Measurements from ENCODE around the gene CORO2B. TPM values are rescaled to one million over a fixed set of nuclear protein-coding genes. Genes with fewer than 3 reads are reported as not detected.
"Not testable (repeated sequence)": the region's sequence is repeated elsewhere in the genome, so short reads cannot be mapped to it uniquely, and the experiment has no call there.

Gene CORO2B
- total RNA-seq, 1 experiment from 2014 or later: 3.8 TPM

GRCh38 chr15:68679961-68680371, 101.2 kb downstream of the CORO2B start:
- Histone ChIP-seq H3K4me3 (ENCODE audit: low read depth, low read length, poor library complexity, severe bottlenecking) (no peak overlapping the region), H3K27me3 (replicated peaks; ENCODE audit: insufficient read depth, low read depth, low read length, poor library complexity) (no peaks in the 10 kb centered on the region), H3K36me3 (ENCODE audit: insufficient read depth, low read length, poor library complexity, severe bottlenecking) (no peaks in the 10 kb centered on the region), H3K4me1 (ENCODE audit: insufficient read depth, low read length, poor library complexity, severe bottlenecking) (no peaks in the 10 kb centered on the region), H3K9me3 (ENCODE audit: low read depth, low read length, poor library complexity, severe bottlenecking) (no peaks in the 10 kb centered on the region), H3K27ac (ENCODE audit: low read depth, low read length, poor library complexity, severe bottlenecking) (no peak overlapping the region)
- ChIA-PET POLR2A (ENCODE audit: low non-redundant PET) (interaction anchor here (0.5 kb wide), 1 partner anchor 359 kb away, joined by 4 read pairs; no protein-coding TSS in a partner anchor), CTCF (no interaction called here)
- BruUV-seq (replicated peaks): no TSS peak
- DNase-seq (ENCODE audit: low spot score): no peak
- intact Hi-C loops (cut with micrococcal nuclease; ENCODE audit: unreplicated experiment): no loop called here
- TF ChIP-seq EZH2 (IDR thresholded peaks at IDR 0.05; ENCODE audit: borderline replicate concordance, low read depth, low read length, poor library complexity, severe bottlenecking) (no peak), CTCF (conservative IDR thresholded peaks at IDR 0.05; ENCODE audit: low read depth, low read length) (no peak)

GRCh38 chr15:68680756-68681155, 102.0 kb downstream of the CORO2B start:
- H3K9me3 ChIP-seq (ENCODE audit: low read depth, low read length, poor library complexity, severe bottlenecking); intact Hi-C loops (cut with micrococcal nuclease; ENCODE audit: unreplicated experiment); H3K4me3 ChIP-seq (ENCODE audit: low read depth, low read length, poor library complexity, severe bottlenecking); CTCF ChIA-PET; H3K4me1 ChIP-seq (ENCODE audit: insufficient read depth, low read length, poor library complexity, severe bottlenecking); H3K27ac ChIP-seq (ENCODE audit: low read depth, low read length, poor library complexity, severe bottlenecking); POLR2A ChIA-PET (ENCODE audit: low non-redundant PET); H3K27me3 ChIP-seq (replicated peaks; ENCODE audit: insufficient read depth, low read depth, low read length, poor library complexity); H3K36me3 ChIP-seq (ENCODE audit: insufficient read depth, low read length, poor library complexity, severe bottlenecking); BruUV-seq (replicated peaks); DNase-seq (ENCODE audit: low spot score): not testable (repeated sequence)

GRCh38 chr15:68681836-68682235, 103.0 kb downstream of the CORO2B start:
- Histone ChIP-seq H3K36me3 (ENCODE audit: insufficient read depth, low read length, poor library complexity, severe bottlenecking) (no peaks in the 10 kb centered on the region), H3K4me1 (ENCODE audit: insufficient read depth, low read length, poor library complexity, severe bottlenecking) (no peaks in the 10 kb centered on the region), H3K27me3 (replicated peaks; ENCODE audit: insufficient read depth, low read depth, low read length, poor library complexity) (no peaks in the 10 kb centered on the region), H3K27ac (ENCODE audit: low read depth, low read length, poor library complexity, severe bottlenecking) (no peak overlapping the region), H3K4me3 (ENCODE audit: low read depth, low read length, poor library complexity, severe bottlenecking) (no peak overlapping the region), H3K9me3 (ENCODE audit: low read depth, low read length, poor library complexity, severe bottlenecking) (no peaks in the 10 kb centered on the region)
- ChIA-PET POLR2A (ENCODE audit: low non-redundant PET) (no interaction called here), CTCF (no interaction called here)
- no TSS peak for BruUV-seq (replicated peaks)
- no peak for DNase-seq (ENCODE audit: low spot score)
- intact Hi-C loops (cut with micrococcal nuclease; ENCODE audit: unreplicated experiment): no loop called here
- TF ChIP-seq EZH2 (IDR thresholded peaks at IDR 0.05; ENCODE audit: borderline replicate concordance, low read depth, low read length, poor library complexity, severe bottlenecking): no peak
- no peak for TF ChIP-seq CTCF (conservative IDR thresholded peaks at IDR 0.05; ENCODE audit: low read depth, low read length)

GRCh38 chr15:68682330-68682729, 103.5 kb downstream of the CORO2B start:
- no peaks in the 10 kb centered on the region for H3K9me3 ChIP-seq (ENCODE audit: low read depth, low read length, poor library complexity, severe bottlenecking)
- H3K36me3 ChIP-seq (ENCODE audit: insufficient read depth, low read length, poor library complexity, severe bottlenecking): no peaks in the 10 kb centered on the region
- intact Hi-C loops (cut with micrococcal nuclease; ENCODE audit: unreplicated experiment): no loop called here
- TF ChIP-seq CTCF (conservative IDR thresholded peaks at IDR 0.05; ENCODE audit: low read depth, low read length) (no peak), EZH2 (IDR thresholded peaks at IDR 0.05; ENCODE audit: borderline replicate concordance, low read depth, low read length, poor library complexity, severe bottlenecking) (no peak)
- POLR2A ChIA-PET (ENCODE audit: low non-redundant PET): no interaction called here
- no peak overlapping the region for H3K27ac ChIP-seq (ENCODE audit: low read depth, low read length, poor library complexity, severe bottlenecking)
- H3K4me1 ChIP-seq (ENCODE audit: insufficient read depth, low read length, poor library complexity, severe bottlenecking): no peaks in the 10 kb centered on the region
- H3K27me3 ChIP-seq (replicated peaks; ENCODE audit: insufficient read depth, low read depth, low read length, poor library complexity): no peaks in the 10 kb centered on the region
- no peak for DNase-seq (ENCODE audit: low spot score)
- H3K4me3 ChIP-seq (ENCODE audit: low read depth, low read length, poor library complexity, severe bottlenecking): no peak overlapping the region
- CTCF ChIA-PET: no interaction called here
- BruUV-seq (replicated peaks): no TSS peak

Data from A673 (cell line).